HCT116 (cell line): ENCODE results near the gene UBR2. TPM values are rescaled to one million over a fixed set of nuclear protein-coding genes. Genes with fewer than 3 reads are reported as not detected.

Experiments
- ATAC-seq: fragments of 200-7000 bp; cut with Tn5 transposase; 2 replicates; pipeline ENCODE4 v1.9.1; 2020; ENCODE audit warnings: mild to moderate bottlenecking, moderate library complexity
- BruUV-seq: library from RNA; stranded (reverse); fragments of 400-500 nt; replicated peaks from 2 replicates; lab custom pipeline; 2021; lab: Mats Ljungman, UMichigan
- CTCF ChIA-PET: fragments of 300-600 bp; sonication (Branson Sonifier 250); formaldehyde crosslinking; loops from one replicate; lab custom pipeline; 2021; ENCODE audit warnings: antibody characterized with exemption; lab: Charles Lee
- POLR2A ChIA-PET: fragments of 300-600, 350-600 bp; sonication (Branson Sonifier 250); formaldehyde crosslinking; loops from one replicate; lab custom pipeline; 2021; ENCODE audit warnings: antibody characterized with exemption; lab: Charles Lee
- RAD21 ChIA-PET, 2 experiments: fragments of 300-600 bp; sonication (Branson Sonifier 250); formaldehyde crosslinking; loops; one replicate each; lab custom pipeline; 2023; ENCODE audit warnings: low total read pairs in 2 of 2; ENCODE audit not compliant: uncharacterized antibody in 2 of 2, unreplicated experiment in 2 of 2, low non-redundant PET in 1 of 2; lab: Charles Lee
- DNase-seq: peaks from one replicate; pipeline ENCODE4 v3.0.0-alpha.2; 2010; ENCODE audit warnings: low read depth, low spot score
- H2AFZ ChIP-seq: fragments of 200-600 bp; shearing (Covaris generic), sonication (generic); 2 replicates; pipeline ENCODE4 v1.6.1; 2017; ENCODE audit warnings: low read depth, mixed run types, mixed read lengths, antibody characterized with exemption, low read length; ENCODE audit not compliant: poor library complexity, severe bottlenecking
- H3K27ac ChIP-seq: 2 replicates; pipeline ENCODE4 v1.5.1; 2012; ENCODE audit warnings: low read depth, low read length
- H3K27me3 ChIP-seq: fragments of 200-600 bp; sonication (generic); 2 replicates; pipeline ENCODE4 v1.6.1; 2016; ENCODE audit warnings: mixed run types, low read length, mixed read lengths; ENCODE audit not compliant: insufficient read depth
- H3K36me3 ChIP-seq, 2 experiments: fragments of 200-500 bp in 1 of 2; fragments of 200-600 bp in 1 of 2; sonication (Bioruptor generic) in 1 of 2; sonication (generic) in 1 of 2; 2 replicates each; pipeline versions ENCODE4 v1.5.1 to v1.6.1; 2014 to 2016; ENCODE audit warnings: low read length in 2 of 2, inconsistent platforms in 1 of 2, mixed read lengths in 1 of 2, mixed run types in 1 of 2; ENCODE audit not compliant: insufficient read depth in 2 of 2, control insufficient read depth in 1 of 2
- H3K4me1 ChIP-seq, 2 experiments: fragments of 200-600 bp in 1 of 2; sonication (generic) in 1 of 2; 2 replicates each; pipeline versions ENCODE4 v1.5.1 to v1.6.1; 2012 to 2017; ENCODE audit warnings: low read length in 2 of 2, inconsistent platforms in 1 of 2, mild to moderate bottlenecking in 1 of 2, mixed read lengths in 1 of 2, mixed run types in 1 of 2, moderate library complexity in 1 of 2; ENCODE audit not compliant: insufficient read depth in 2 of 2, control insufficient read depth in 1 of 2
- H3K4me2 ChIP-seq: fragments of 200-600 bp; sonication (generic); 2 replicates; pipeline ENCODE4 v1.6.1; 2017; ENCODE audit warnings: mixed run types, low read length, mixed read lengths
- H3K4me3 ChIP-seq, 2 experiments: fragments of 200-600 bp in 1 of 2; sonication (generic) in 1 of 2; replicated peaks in 1 of 2; 2 replicates each; pipeline ENCODE4 v1.5.1; 2011 to 2016; ENCODE audit warnings: low read length in 2 of 2, control low read depth in 1 of 2, low read depth in 1 of 2, mild to moderate bottlenecking in 1 of 2, mixed read lengths in 1 of 2, mixed run types in 1 of 2
- H3K79me2 ChIP-seq: fragments of 200-600 bp; sonication (generic); 2 replicates; pipeline ENCODE4 v1.6.1; 2017; ENCODE audit warnings: mild to moderate bottlenecking, mixed run types, low read length, moderate library complexity, mixed read lengths; ENCODE audit not compliant: insufficient read depth
- H3K9ac ChIP-seq: fragments of 200-600 bp; sonication (generic); 2 replicates; pipeline ENCODE4 v1.6.1; 2016; ENCODE audit warnings: low read length, mixed read lengths
- H3K9me2 ChIP-seq: fragments of 200-600 bp; sonication (generic), shearing (Covaris generic); 2 replicates; pipeline ENCODE4 v1.6.1; 2017; ENCODE audit warnings: mixed run types, mild to moderate bottlenecking, moderate library complexity; ENCODE audit not compliant: insufficient read depth
- H3K9me3 ChIP-seq, 2 experiments: fragments of 200-500 bp in 1 of 2; fragments of 200-600 bp in 1 of 2; sonication (Bioruptor generic) in 1 of 2; sonication (generic) in 1 of 2; 2 replicates each; pipeline ENCODE4 v1.6.1; 2014 to 2017; ENCODE audit warnings: low read length in 2 of 2, mixed read lengths in 2 of 2, inconsistent platforms in 1 of 2, low read depth in 1 of 2, mild to moderate bottlenecking in 1 of 2, mixed run types in 1 of 2, moderate library complexity in 1 of 2; ENCODE audit not compliant: control insufficient read depth in 1 of 2, insufficient read depth in 1 of 2
- H4K20me1 ChIP-seq: fragments of 200-600 bp; sonication (generic), shearing (Covaris generic); 2 replicates; pipeline ENCODE4 v1.6.1; 2017; ENCODE audit warnings: mixed run types, mild to moderate bottlenecking, moderate library complexity; ENCODE audit not compliant: insufficient read depth
- CBX3 ChIP-seq: IDR thresholded peaks from 2 replicates; pipeline ENCODE4 v1.6.1; 2012; ENCODE audit warnings: low read depth
- ELF1 ChIP-seq: IDR thresholded peaks from 2 replicates; pipeline ENCODE4 v1.6.1; 2012; ENCODE audit warnings: low read depth, borderline replicate concordance
- EZH2 ChIP-seq: fragments of 200-600 bp; sonication (generic); IDR thresholded peaks from 2 replicates; pipeline ENCODE4 v1.6.1; 2017; ENCODE audit warnings: antibody characterized with exemption, mixed run types
- EZH2phosphoT487 ChIP-seq: fragments of 200-600 bp; IDR thresholded peaks from 2 replicates; pipeline ENCODE4 v1.6.1; 2018; ENCODE audit warnings: antibody characterized with exemption, borderline replicate concordance
- POLR2A ChIP-seq: IDR thresholded peaks from 2 replicates; pipeline ENCODE4 v1.7.0; 2011; ENCODE audit warnings: borderline replicate concordance; ENCODE audit not compliant: insufficient read depth, insufficient read length; ENCODE audit errors: extremely low read depth
- SIN3A ChIP-seq: IDR thresholded peaks from 2 replicates; pipeline ENCODE4 v1.6.1; 2012; ENCODE audit warnings: low read depth
- SP1 ChIP-seq: IDR thresholded peaks from 2 replicates; pipeline ENCODE4 v1.6.1; 2012; ENCODE audit warnings: low read depth
- SRF ChIP-seq: IDR thresholded peaks from 2 replicates; pipeline ENCODE4 v1.6.1; 2012; ENCODE audit warnings: low read depth
- TCF7L2 ChIP-seq: IDR thresholded peaks from 2 replicates; pipeline ENCODE4 v1.7.0; 2011; ENCODE audit warnings: borderline replicate concordance, inconsistent platforms; ENCODE audit not compliant: insufficient read depth, insufficient read length; ENCODE audit errors: extremely low read depth
- ZFX ChIP-seq: fragments of 450-650 bp; IDR thresholded peaks from 2 replicates; pipeline ENCODE4 v1.6.1; 2017
- ZNF274 ChIP-seq: fragments of 200-500 bp; sonication (Bioruptor generic); IDR thresholded peaks from 2 replicates; pipeline ENCODE4 v1.6.1; 2014; ENCODE audit warnings: mild to moderate bottlenecking, low read depth, low read length, inconsistent platforms
- intact Hi-C: fragments of 100-400 bp; cut with micrococcal nuclease; formaldehyde crosslinking; loops from 2 replicates; pipeline ENCODE4 v1.10.0; 2022
- total RNA-seq: library from RNA; stranded (reverse); gene quantifications from one replicate; pipeline ENCODE4 v1.2.1, GENCODE V29; 2021; ENCODE audit not compliant: unreplicated experiment
- TF ChIP-seq, protein P1 (sequence below): IDR thresholded peaks from 2 replicates; pipeline ENCODE4 v1.6.1; 2012
- TF ChIP-seq, protein P2 (sequence below): IDR thresholded peaks from 2 replicates; pipeline ENCODE4 v1.6.1; 2012
- TF ChIP-seq, protein P3 (sequence below), 3 experiments: fragments of 200-600 bp in 1 of 3; sonication (generic) in 1 of 3; IDR thresholded peaks in 2 of 3; conservative IDR thresholded peaks in 1 of 3; 2 replicates each; pipeline ENCODE4 v1.5.1; 2012 to 2017; ENCODE audit warnings: low read depth in 2 of 3, low read length in 2 of 3, antibody characterized with exemption in 1 of 3, borderline replicate concordance in 1 of 3, control low read depth in 1 of 3, mild to moderate bottlenecking in 1 of 3, mixed read lengths in 1 of 3, mixed run types in 1 of 3, moderate library complexity in 1 of 3; ENCODE audit not compliant: insufficient read depth in 1 of 3
- TF ChIP-seq, protein P4 (sequence below): IDR thresholded peaks from 2 replicates; pipeline ENCODE4 v1.6.1; 2012; ENCODE audit warnings: low read depth

The UBR2 gene
- total RNA-seq, 1 experiment from 2014 or later = 20.5 TPM

DNA sequence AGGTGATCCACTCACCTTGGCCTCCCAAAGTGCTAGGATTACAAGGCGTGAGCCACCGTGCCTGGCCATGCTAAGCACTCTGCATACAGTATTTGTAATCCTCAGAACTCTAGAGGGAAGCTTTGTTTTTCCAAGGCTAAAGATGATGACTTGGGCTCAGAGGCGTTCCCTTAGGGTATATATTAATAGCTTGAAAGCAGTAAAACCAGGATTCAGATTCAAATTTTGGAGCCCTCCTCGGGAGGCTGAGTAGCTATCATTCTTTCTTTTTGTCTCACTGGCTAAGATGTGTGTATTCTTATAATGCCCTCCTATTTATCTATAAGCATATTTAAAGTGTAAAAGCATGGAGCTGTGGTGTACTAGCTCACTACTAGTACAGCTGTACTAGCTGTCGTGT lies 90.0 kb downstream of the UBR2 start:
- no TSS peak for BruUV-seq
- ChIA-PET POLR2A (no interaction called here), RAD21 (no interaction called here), CTCF (no interaction called here)
- Histone ChIP-seq H3K9me3 (no peaks in the 10 kb centered on the region), H3K9me2 (no peaks in the 10 kb centered on the region), H3K79me2 (no peaks in the 10 kb centered on the region), H4K20me1 (no peaks in the 10 kb centered on the region), H3K27ac (no peak overlapping the region), H2AFZ (no peak overlapping the region), H3K27me3 (no peaks in the 10 kb centered on the region), H3K9ac (no peak overlapping the region), H3K4me3 (no peak overlapping the region), H3K4me2 (no peak overlapping the region), H3K36me3 (peaks cover 14 to 28% of the 10 kb centered on the region in 2 experiments; a peak in 3 of 4 replicates), H3K4me1 (peaks cover 0 to 9% of the 10 kb centered on the region in 2 experiments; a peak in 2 of 4 replicates)
- TF ChIP-seq, protein P1, sequence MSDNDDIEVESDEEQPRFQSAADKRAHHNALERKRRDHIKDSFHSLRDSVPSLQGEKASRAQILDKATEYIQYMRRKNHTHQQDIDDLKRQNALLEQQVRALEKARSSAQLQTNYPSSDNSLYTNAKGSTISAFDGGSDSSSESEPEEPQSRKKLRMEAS = no peak
- TF ChIP-seq EZH2 = no peak
- no peak for TF ChIP-seq SIN3A
- TF ChIP-seq ZNF274 = no peak
- TF ChIP-seq SP1 = no peak
- TF ChIP-seq, protein P2, sequence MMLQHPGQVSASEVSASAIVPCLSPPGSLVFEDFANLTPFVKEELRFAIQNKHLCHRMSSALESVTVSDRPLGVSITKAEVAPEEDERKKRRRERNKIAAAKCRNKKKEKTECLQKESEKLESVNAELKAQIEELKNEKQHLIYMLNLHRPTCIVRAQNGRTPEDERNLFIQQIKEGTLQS = no peak
- no peak for TF ChIP-seq ELF1
- TF ChIP-seq, protein P3, sequence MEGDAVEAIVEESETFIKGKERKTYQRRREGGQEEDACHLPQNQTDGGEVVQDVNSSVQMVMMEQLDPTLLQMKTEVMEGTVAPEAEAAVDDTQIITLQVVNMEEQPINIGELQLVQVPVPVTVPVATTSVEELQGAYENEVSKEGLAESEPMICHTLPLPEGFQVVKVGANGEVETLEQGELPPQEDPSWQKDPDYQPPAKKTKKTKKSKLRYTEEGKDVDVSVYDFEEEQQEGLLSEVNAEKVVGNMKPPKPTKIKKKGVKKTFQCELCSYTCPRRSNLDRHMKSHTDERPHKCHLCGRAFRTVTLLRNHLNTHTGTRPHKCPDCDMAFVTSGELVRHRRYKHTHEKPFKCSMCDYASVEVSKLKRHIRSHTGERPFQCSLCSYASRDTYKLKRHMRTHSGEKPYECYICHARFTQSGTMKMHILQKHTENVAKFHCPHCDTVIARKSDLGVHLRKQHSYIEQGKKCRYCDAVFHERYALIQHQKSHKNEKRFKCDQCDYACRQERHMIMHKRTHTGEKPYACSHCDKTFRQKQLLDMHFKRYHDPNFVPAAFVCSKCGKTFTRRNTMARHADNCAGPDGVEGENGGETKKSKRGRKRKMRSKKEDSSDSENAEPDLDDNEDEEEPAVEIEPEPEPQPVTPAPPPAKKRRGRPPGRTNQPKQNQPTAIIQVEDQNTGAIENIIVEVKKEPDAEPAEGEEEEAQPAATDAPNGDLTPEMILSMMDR (IDR thresholded peaks at IDR 0.05 in 2 of 3, conservative IDR thresholded peaks at IDR 0.05 in 1 of 3; ENCODE audit: borderline replicate concordance in 1 of 3, insufficient read depth in 1 of 3, low read depth in 2 of 3, low read length in 2 of 3) = no peak
- TF ChIP-seq ZFX = no peak
- TF ChIP-seq CBX3 = no peak
- TF ChIP-seq SRF = no peak
- TF ChIP-seq, protein P4, sequence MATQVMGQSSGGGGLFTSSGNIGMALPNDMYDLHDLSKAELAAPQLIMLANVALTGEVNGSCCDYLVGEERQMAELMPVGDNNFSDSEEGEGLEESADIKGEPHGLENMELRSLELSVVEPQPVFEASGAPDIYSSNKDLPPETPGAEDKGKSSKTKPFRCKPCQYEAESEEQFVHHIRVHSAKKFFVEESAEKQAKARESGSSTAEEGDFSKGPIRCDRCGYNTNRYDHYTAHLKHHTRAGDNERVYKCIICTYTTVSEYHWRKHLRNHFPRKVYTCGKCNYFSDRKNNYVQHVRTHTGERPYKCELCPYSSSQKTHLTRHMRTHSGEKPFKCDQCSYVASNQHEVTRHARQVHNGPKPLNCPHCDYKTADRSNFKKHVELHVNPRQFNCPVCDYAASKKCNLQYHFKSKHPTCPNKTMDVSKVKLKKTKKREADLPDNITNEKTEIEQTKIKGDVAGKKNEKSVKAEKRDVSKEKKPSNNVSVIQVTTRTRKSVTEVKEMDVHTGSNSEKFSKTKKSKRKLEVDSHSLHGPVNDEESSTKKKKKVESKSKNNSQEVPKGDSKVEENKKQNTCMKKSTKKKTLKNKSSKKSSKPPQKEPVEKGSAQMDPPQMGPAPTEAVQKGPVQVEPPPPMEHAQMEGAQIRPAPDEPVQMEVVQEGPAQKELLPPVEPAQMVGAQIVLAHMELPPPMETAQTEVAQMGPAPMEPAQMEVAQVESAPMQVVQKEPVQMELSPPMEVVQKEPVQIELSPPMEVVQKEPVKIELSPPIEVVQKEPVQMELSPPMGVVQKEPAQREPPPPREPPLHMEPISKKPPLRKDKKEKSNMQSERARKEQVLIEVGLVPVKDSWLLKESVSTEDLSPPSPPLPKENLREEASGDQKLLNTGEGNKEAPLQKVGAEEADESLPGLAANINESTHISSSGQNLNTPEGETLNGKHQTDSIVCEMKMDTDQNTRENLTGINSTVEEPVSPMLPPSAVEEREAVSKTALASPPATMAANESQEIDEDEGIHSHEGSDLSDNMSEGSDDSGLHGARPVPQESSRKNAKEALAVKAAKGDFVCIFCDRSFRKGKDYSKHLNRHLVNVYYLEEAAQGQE = no peak
- TF ChIP-seq POLR2A = no peak
- TF ChIP-seq EZH2phosphoT487 = no peak
- TF ChIP-seq TCF7L2 = no peak
- intact Hi-C loops = loop anchor here (10.0 kb wide), 1 partner anchor 49 kb away; no protein-coding TSS in a partner anchor
- DNase-seq (no peak), ATAC-seq (no peak)
